ENCODE data around the gene LDAH.

LDAH gene

GRCh38 chr2:20706786-20707185 lies 116.1 kb downstream of the LDAH start:
- Histone ChIP-seq H3K9ac (ENCODE audit: insufficient read length, low read depth) (no peak overlapping the region), H3K36me3 (ENCODE audit: insufficient read depth, insufficient read length, low read length) (no peaks in the 10 kb centered on the region), H3K27me3 (ENCODE audit: insufficient read depth, insufficient read length) (no peaks in the 10 kb centered on the region), H3K9me3 (ENCODE audit: insufficient read depth, low read length) (no peaks in the 10 kb centered on the region), H3K4me3 (ENCODE audit: insufficient read length, low read depth) (no peak overlapping the region), H3K4me1 (ENCODE audit: insufficient read depth, insufficient read length) (no peaks in the 10 kb centered on the region)
- TF ChIP-seq ZNF274 (IDR thresholded peaks at IDR 0.05; ENCODE audit: low read depth, low read length) = no peak
- TF ChIP-seq YY1 (IDR thresholded peaks at IDR 0.05; ENCODE audit: insufficient read depth, insufficient read length) = no peak
- TF ChIP-seq SUZ12 (IDR thresholded peaks at IDR 0.05; ENCODE audit: extremely low read depth, insufficient read depth, insufficient read length) = no peak
- DNase-seq (ENCODE audit: low read depth, low spot score) = no peak

DNA sequence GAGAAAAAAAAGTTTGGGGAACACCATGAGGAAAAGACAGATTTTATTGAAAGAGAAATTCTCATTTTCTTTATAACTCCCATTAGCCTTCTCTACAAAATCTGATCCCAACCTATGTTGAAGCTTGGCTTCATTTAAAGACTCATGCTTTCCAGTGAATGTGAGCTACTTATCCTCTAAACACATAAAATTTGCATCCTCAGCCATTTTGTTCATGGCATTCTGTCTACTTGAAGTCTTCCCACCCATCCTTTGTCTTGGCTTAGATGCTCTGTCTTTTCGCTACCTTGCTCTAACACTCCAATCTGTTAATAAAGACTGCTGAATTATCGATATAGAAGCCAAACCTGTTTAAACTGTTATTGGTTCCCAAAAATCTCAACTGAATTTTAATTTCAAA lies 116.7 kb downstream of the LDAH start:
- Histone ChIP-seq H3K9me3 (ENCODE audit: insufficient read depth, low read length) (no peaks in the 10 kb centered on the region), H3K27me3 (ENCODE audit: insufficient read depth, insufficient read length) (no peaks in the 10 kb centered on the region), H3K36me3 (ENCODE audit: insufficient read depth, insufficient read length, low read length) (no peaks in the 10 kb centered on the region), H3K4me3 (ENCODE audit: insufficient read length, low read depth) (no peak overlapping the region), H3K9ac (ENCODE audit: insufficient read length, low read depth) (no peak overlapping the region), H3K4me1 (ENCODE audit: insufficient read depth, insufficient read length) (no peaks in the 10 kb centered on the region)
- DNase-seq (ENCODE audit: low read depth, low spot score) = no peak
- TF ChIP-seq YY1 (IDR thresholded peaks at IDR 0.05; ENCODE audit: insufficient read depth, insufficient read length) = no peak

DNA sequence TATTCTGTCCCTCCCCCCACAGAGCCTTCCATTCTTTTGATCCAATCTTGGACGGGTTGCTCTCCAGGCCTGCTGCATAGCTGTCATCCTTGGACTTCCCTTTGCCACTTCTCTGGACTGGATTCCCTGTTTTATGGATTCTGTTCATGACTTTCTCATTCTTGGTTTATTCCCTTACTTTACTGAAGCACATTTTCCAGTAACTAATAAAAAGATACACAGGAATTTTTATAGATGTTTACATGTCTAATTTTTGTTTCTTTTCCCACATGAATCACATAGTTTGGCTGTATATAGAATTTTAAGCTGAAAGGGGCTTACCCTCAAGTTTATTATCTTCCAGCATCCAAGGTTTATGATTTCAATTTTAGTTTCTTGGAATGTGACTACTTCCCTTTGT lies 118.0 kb downstream of the LDAH start:
- Histone ChIP-seq H3K4me1 (ENCODE audit: insufficient read depth, insufficient read length) (no peaks in the 10 kb centered on the region), H3K4me3 (ENCODE audit: insufficient read length, low read depth) (no peak overlapping the region), H3K27me3 (ENCODE audit: insufficient read depth, insufficient read length) (no peaks in the 10 kb centered on the region), H3K9ac (ENCODE audit: insufficient read length, low read depth) (no peak overlapping the region), H3K9me3 (ENCODE audit: insufficient read depth, low read length) (no peaks in the 10 kb centered on the region), H3K36me3 (ENCODE audit: insufficient read depth, insufficient read length, low read length) (peaks cover under 1% of the 10 kb centered on the region)
- no peak for TF ChIP-seq YY1 (IDR thresholded peaks at IDR 0.05; ENCODE audit: insufficient read depth, insufficient read length)
- no peak for TF ChIP-seq ZNF274 (IDR thresholded peaks at IDR 0.05; ENCODE audit: low read depth, low read length)
- TF ChIP-seq SUZ12 (IDR thresholded peaks at IDR 0.05; ENCODE audit: extremely low read depth, insufficient read depth, insufficient read length) = no peak
- DNase-seq (ENCODE audit: low read depth, low spot score) = no peak

DNA sequence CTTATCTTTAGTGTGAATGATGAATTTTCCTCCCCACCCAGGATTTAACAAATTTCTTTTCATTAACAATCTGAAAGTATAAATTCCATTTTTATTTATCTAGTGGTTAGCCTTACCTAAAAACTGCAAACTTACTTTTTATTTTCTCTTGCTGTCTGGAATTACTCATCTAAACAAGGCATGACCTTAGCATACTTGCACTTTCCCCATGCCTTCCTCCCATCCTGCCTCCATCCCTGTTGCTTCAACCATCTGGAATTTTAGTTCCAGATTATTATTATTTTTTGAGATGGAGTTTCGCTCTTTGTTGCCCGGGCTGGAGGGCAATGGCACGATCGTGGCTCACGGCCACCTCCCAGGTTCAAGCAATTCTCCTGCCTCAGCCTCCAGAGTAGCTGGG lies 120.3 kb downstream of the LDAH start:
- H3K27me3 ChIP-seq (ENCODE audit: insufficient read depth, insufficient read length) = no peaks in the 10 kb centered on the region
- peaks cover 4% of the 10 kb centered on the region for H3K36me3 ChIP-seq (ENCODE audit: insufficient read depth, insufficient read length, low read length)
- H3K4me3 ChIP-seq (ENCODE audit: insufficient read length, low read depth) = no peak overlapping the region
- no peak overlapping the region for H3K9ac ChIP-seq (ENCODE audit: insufficient read length, low read depth)
- H3K9me3 ChIP-seq (ENCODE audit: insufficient read depth, low read length) = no peaks in the 10 kb centered on the region
- no peaks in the 10 kb centered on the region for H3K4me1 ChIP-seq (ENCODE audit: insufficient read depth, insufficient read length)
- TF ChIP-seq ZNF274 (IDR thresholded peaks at IDR 0.05; ENCODE audit: low read depth, low read length) = no peak
- no peak for TF ChIP-seq YY1 (IDR thresholded peaks at IDR 0.05; ENCODE audit: insufficient read depth, insufficient read length)
- TF ChIP-seq SUZ12 (IDR thresholded peaks at IDR 0.05; ENCODE audit: extremely low read depth, insufficient read depth, insufficient read length) = no peak
- DNase-seq (ENCODE audit: low read depth, low spot score) = no peak

DNA sequence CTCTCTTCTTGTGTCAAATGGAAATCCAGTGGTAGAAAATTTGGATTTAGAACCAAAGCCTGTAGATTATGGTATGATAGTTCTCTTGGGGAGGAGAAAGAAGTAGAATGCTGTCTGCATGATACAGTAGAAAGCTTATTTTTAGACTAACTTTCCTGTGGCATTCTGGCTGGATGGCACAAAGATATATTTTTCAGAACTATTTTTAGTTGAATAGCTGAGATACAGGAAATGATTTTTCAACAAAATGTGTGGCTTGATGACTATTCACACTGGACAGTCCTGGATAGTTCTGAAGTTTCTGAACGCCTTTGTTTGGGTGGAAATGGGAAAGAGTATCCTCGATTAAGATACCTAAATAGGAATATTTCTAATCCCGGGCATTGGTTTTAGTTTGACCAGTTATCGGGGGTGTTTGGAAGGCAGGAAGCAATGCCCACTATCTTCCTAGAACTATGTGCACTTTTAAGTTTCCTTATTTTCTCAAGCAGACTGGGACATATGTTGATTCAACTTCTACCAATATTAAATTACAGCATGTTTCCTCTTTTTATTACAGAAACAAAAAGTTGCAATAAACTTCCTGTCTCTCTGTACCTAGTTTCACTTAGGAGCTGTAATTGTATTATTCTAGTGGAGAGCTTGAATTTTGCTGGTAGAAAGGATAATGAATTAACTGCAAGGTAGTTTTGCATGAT lies 123.8 kb downstream of the LDAH start:
- H3K36me3 ChIP-seq (ENCODE audit: insufficient read depth, insufficient read length, low read length) = peaks cover 7% of the 10 kb centered on the region
- no peaks in the 10 kb centered on the region for H3K9me3 ChIP-seq (ENCODE audit: insufficient read depth, low read length)
- no peaks in the 10 kb centered on the region for H3K4me1 ChIP-seq (ENCODE audit: insufficient read depth, insufficient read length)
- TF ChIP-seq ZNF274 (IDR thresholded peaks at IDR 0.05; ENCODE audit: low read depth, low read length) = no peak
- TF ChIP-seq YY1 (IDR thresholded peaks at IDR 0.05; ENCODE audit: insufficient read depth, insufficient read length) = no peak
- TF ChIP-seq SUZ12 (IDR thresholded peaks at IDR 0.05; ENCODE audit: extremely low read depth, insufficient read depth, insufficient read length) = no peak
- DNase-seq (ENCODE audit: low read depth, low spot score) = no peak
- no peaks in the 10 kb centered on the region for H3K27me3 ChIP-seq (ENCODE audit: insufficient read depth, insufficient read length)
- no peak overlapping the region for H3K4me3 ChIP-seq (ENCODE audit: insufficient read length, low read depth)
- no peak overlapping the region for H3K9ac ChIP-seq (ENCODE audit: insufficient read length, low read depth)

GRCh38 chr2:20697322-20697934 lies 125.5 kb downstream of the LDAH start:
- Histone ChIP-seq H3K4me3 (ENCODE audit: insufficient read length, low read depth) (no peak overlapping the region), H3K9me3 (ENCODE audit: insufficient read depth, low read length) (no peaks in the 10 kb centered on the region), H3K36me3 (ENCODE audit: insufficient read depth, insufficient read length, low read length) (peaks cover 15% of the 10 kb centered on the region), H3K9ac (ENCODE audit: insufficient read length, low read depth) (no peak overlapping the region), H3K27me3 (ENCODE audit: insufficient read depth, insufficient read length) (no peaks in the 10 kb centered on the region), H3K4me1 (ENCODE audit: insufficient read depth, insufficient read length) (no peaks in the 10 kb centered on the region)
- no peak for DNase-seq (ENCODE audit: low read depth, low spot score)
- TF ChIP-seq SUZ12 (IDR thresholded peaks at IDR 0.05; ENCODE audit: extremely low read depth, insufficient read depth, insufficient read length) (no peak), YY1 (IDR thresholded peaks at IDR 0.05; ENCODE audit: insufficient read depth, insufficient read length) (no peak), ZNF274 (IDR thresholded peaks at IDR 0.05; ENCODE audit: low read depth, low read length) (no peak)

- no peaks in the 10 kb centered on the region for H3K27me3 ChIP-seq (ENCODE audit: insufficient read depth, insufficient read length)
- peaks cover 18% of the 10 kb centered on the region for H3K36me3 ChIP-seq (ENCODE audit: insufficient read depth, insufficient read length, low read length)
- H3K4me1 ChIP-seq (ENCODE audit: insufficient read depth, insufficient read length) = no peaks in the 10 kb centered on the region
- H3K4me3 ChIP-seq (ENCODE audit: insufficient read length, low read depth) = no peak overlapping the region
- no peak for DNase-seq (ENCODE audit: low read depth, low spot score)
- no peak overlapping the region for H3K9ac ChIP-seq (ENCODE audit: insufficient read length, low read depth)
- no peaks in the 10 kb centered on the region for H3K9me3 ChIP-seq (ENCODE audit: insufficient read depth, low read length)
- TF ChIP-seq ZNF274 (IDR thresholded peaks at IDR 0.05; ENCODE audit: low read depth, low read length) (no peak), YY1 (IDR thresholded peaks at IDR 0.05; ENCODE audit: insufficient read depth, insufficient read length) (no peak), SUZ12 (IDR thresholded peaks at IDR 0.05; ENCODE audit: extremely low read depth, insufficient read depth, insufficient read length) (no peak)
These were observed 126.5 kb downstream of the LDAH start for GRCh38 chr2:20696366-20696765.

Measured in NT2/D1 (cell line).